ENCODE data around the gene BMPER.

Gene BMPER

GRCh38 chr7:34175837-34176236 is 270.5 kb downstream of the BMPER start:
- in situ Hi-C loops (cut with HindIII; ENCODE audit: low sequenced_read_pairs), result no loop called here

GRCh38 chr7:34177476-34177875 is 272.1 kb downstream of the BMPER start:
- in situ Hi-C loops (cut with HindIII; ENCODE audit: low sequenced_read_pairs), result no loop called here
- TF ChIP-seq CTCF (IDR thresholded peaks at IDR 0.05; ENCODE audit: low read depth, low read length, missing control alignments), result no peak
- no peak for DNase-seq (ENCODE audit: low read depth)
- no peak overlapping the region for H3K4me3 ChIP-seq (ENCODE audit: low read depth, low read length)

More at GRCh38 chr7:34175837-34176236, 270.5 kb downstream of the BMPER start:
- DNase-seq (ENCODE audit: low read depth), result no peak
- no peak for TF ChIP-seq CTCF (IDR thresholded peaks at IDR 0.05; ENCODE audit: low read depth, low read length, missing control alignments)
- H3K4me3 ChIP-seq (ENCODE audit: low read depth, low read length), result no peak overlapping the region

- DNase-seq (ENCODE audit: low read depth), result no peak
- in situ Hi-C loops (cut with HindIII; ENCODE audit: low sequenced_read_pairs), result no loop called here
- H3K4me3 ChIP-seq (ENCODE audit: low read depth, low read length), result no peak overlapping the region
- no peak for TF ChIP-seq CTCF (IDR thresholded peaks at IDR 0.05; ENCODE audit: low read depth, low read length, missing control alignments)
These were observed 276.1 kb downstream of the BMPER start for GRCh38 chr7:34181271-34181958.

- in situ Hi-C loops (cut with HindIII; ENCODE audit: low sequenced_read_pairs), result no loop called here
- no peak overlapping the region for H3K4me3 ChIP-seq (ENCODE audit: low read depth, low read length)
- no peak for TF ChIP-seq CTCF (IDR thresholded peaks at IDR 0.05; ENCODE audit: low read depth, low read length, missing control alignments)
- no peak for DNase-seq (ENCODE audit: low read depth)
These were observed 279.1 kb downstream of the BMPER start for GRCh38 chr7:34184466-34184865.

GRCh38 chr7:34187798-34188307 is 282.5 kb downstream of the BMPER start:
- no peak for TF ChIP-seq CTCF (IDR thresholded peaks at IDR 0.05; ENCODE audit: low read depth, low read length, missing control alignments)
- no peak for DNase-seq (ENCODE audit: low read depth)
- no peak overlapping the region for H3K4me3 ChIP-seq (ENCODE audit: low read depth, low read length)
- in situ Hi-C loops (cut with HindIII; ENCODE audit: low sequenced_read_pairs), result no loop called here

- no peak overlapping the region for H3K4me3 ChIP-seq (ENCODE audit: low read depth, low read length)
- no peak for DNase-seq (ENCODE audit: low read depth)
- in situ Hi-C loops (cut with HindIII; ENCODE audit: low sequenced_read_pairs), result no loop called here
- no peak for TF ChIP-seq CTCF (IDR thresholded peaks at IDR 0.05; ENCODE audit: low read depth, low read length, missing control alignments)
These were observed 283.7 kb downstream of the BMPER start for GRCh38 chr7:34189031-34189430.

Data from astrocyte of the cerebellum (primary cell).